ENCODE results near the gene MTCL1. TPM values are rescaled to one million over a fixed set of nuclear protein-coding genes. Genes with fewer than 3 reads are reported as not detected.

The MTCL1 gene
- total and polyA plus RNA-seq, 10 of the 15 experiments (the other 5 are each of a cell fraction or from before 2014, with no cell fraction given) = 0.03 to 0.36 (median 0.13) TPM; not detected in 4

DNA sequence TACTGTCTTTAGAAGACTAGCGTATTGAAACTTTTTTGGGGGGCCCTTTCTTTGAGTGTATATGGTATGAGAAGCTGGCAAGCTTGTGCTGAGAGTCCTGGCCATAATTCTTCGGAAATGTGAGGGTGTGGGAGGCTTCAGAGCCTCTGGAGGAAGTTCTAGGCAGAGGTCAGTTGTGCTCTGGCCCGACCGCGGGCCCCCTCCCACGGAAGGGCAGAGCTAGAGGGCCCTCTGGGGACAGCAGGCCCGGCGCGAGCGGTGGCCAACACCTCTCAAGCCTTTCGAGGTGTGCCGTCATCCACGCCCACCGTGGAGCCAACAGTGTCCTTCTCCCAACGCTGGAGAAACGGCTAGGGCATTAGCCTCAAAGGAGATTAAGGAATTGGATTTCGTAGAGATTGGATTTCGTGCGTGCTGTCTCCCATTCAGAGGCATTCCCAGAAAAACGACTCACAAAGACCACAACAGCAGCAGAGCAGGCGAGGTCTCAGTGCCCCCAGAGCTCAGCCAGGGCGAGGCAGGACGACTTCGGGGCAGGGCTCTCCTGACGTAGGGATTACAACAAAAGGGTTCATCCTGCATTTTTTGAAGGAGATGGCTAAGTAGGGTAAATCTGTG, 2.2 kb upstream of the MTCL1 start:
- POLR2A ChIA-PET = no interaction called here
- Histone ChIP-seq H3K27me3 (replicated peaks in 1 of 2; ENCODE audit: control insufficient read depth in 2 of 2, insufficient read depth in 2 of 2, low read length in 1 of 2) (peaks cover 14 to 34% of the 10 kb centered on the region in 2 experiments), H3K4me3 (no peak overlapping the region), H3K79me2 (ENCODE audit: control insufficient read depth, insufficient read depth, low read length) (no peaks in the 10 kb centered on the region), H2AFZ (ENCODE audit: control insufficient read depth, low read depth, low read length) (no peak overlapping the region), H3K4me2 (ENCODE audit: control insufficient read depth, insufficient read depth) (no peak overlapping the region), H3K27ac (ENCODE audit: control insufficient read depth, insufficient read depth) (no peak overlapping the region), H3K9ac (ENCODE audit: control insufficient read depth, insufficient read depth, low read length) (no peak overlapping the region), H4K20me1 (ENCODE audit: control insufficient read depth, insufficient read depth) (no peaks in the 10 kb centered on the region), H3K9me3 (replicated peaks; ENCODE audit: control insufficient read depth, insufficient read depth, low read length) (no peaks in the 10 kb centered on the region), H3K36me3 (ENCODE audit: control insufficient read depth in 2 of 2, insufficient read depth in 2 of 2, low read length in 1 of 2) (no peaks in the 10 kb centered on the region), H3K4me1 (ENCODE audit: control insufficient read depth, insufficient read depth, low read length) (peaks cover 7% of the 10 kb centered on the region)
- RAD21 ChIA-PET (ENCODE audit: unreplicated experiment) = no interaction called here
- in situ Hi-C loops (cut with MboI) (loop anchor here (5.0 to 10.0 kb wide), 2 partner anchors 284 to 442 kb away; no protein-coding TSS in a partner anchor), intact Hi-C loops (cut with micrococcal nuclease; ENCODE audit: unreplicated experiment) (no loop called here)
- SMC1A ChIA-PET (ENCODE audit: uncharacterized antibody, unreplicated experiment) = no interaction called here
- TF ChIP-seq, protein P1, sequence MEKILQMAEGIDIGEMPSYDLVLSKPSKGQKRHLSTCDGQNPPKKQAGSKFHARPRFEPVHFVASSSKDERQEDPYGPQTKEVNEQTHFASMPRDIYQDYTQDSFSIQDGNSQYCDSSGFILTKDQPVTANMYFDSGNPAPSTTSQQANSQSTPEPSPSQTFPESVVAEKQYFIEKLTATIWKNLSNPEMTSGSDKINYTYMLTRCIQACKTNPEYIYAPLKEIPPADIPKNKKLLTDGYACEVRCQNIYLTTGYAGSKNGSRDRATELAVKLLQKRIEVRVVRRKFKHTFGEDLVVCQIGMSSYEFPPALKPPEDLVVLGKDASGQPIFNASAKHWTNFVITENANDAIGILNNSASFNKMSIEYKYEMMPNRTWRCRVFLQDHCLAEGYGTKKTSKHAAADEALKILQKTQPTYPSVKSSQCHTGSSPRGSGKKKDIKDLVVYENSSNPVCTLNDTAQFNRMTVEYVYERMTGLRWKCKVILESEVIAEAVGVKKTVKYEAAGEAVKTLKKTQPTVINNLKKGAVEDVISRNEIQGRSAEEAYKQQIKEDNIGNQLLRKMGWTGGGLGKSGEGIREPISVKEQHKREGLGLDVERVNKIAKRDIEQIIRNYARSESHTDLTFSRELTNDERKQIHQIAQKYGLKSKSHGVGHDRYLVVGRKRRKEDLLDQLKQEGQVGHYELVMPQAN (conservative IDR thresholded peaks at IDR 0.05) = no peak
- TF ChIP-seq, protein P2, sequence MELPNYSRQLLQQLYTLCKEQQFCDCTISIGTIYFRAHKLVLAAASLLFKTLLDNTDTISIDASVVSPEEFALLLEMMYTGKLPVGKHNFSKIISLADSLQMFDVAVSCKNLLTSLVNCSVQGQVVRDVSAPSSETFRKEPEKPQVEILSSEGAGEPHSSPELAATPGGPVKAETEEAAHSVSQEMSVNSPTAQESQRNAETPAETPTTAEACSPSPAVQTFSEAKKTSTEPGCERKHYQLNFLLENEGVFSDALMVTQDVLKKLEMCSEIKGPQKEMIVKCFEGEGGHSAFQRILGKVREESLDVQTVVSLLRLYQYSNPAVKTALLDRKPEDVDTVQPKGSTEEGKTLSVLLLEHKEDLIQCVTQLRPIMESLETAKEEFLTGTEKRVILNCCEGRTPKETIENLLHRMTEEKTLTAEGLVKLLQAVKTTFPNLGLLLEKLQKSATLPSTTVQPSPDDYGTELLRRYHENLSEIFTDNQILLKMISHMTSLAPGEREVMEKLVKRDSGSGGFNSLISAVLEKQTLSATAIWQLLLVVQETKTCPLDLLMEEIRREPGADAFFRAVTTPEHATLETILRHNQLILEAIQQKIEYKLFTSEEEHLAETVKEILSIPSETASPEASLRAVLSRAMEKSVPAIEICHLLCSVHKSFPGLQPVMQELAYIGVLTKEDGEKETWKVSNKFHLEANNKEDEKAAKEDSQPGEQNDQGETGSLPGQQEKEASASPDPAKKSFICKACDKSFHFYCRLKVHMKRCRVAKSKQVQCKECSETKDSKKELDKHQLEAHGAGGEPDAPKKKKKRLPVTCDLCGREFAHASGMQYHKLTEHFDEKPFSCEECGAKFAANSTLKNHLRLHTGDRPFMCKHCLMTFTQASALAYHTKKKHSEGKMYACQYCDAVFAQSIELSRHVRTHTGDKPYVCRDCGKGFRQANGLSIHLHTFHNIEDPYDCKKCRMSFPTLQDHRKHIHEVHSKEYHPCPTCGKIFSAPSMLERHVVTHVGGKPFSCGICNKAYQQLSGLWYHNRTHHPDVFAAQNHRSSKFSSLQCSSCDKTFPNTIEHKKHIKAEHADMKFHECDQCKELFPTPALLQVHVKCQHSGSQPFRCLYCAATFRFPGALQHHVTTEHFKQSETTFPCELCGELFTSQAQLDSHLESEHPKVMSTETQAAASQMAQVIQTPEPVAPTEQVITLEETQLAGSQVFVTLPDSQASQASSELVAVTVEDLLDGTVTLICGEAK (IDR thresholded peaks at IDR 0.05; ENCODE audit: borderline replicate concordance) = no peak
- TF ChIP-seq MYC (IDR thresholded peaks at IDR 0.05; ENCODE audit: insufficient read depth, insufficient read length, insufficient replicate concordance, low read length, severe bottlenecking) = no peak
- no peak for TF ChIP-seq RB1 (IDR thresholded peaks at IDR 0.05; ENCODE audit: borderline replicate concordance)
- no peak for TF ChIP-seq PML (IDR thresholded peaks at IDR 0.05; ENCODE audit: low read length)
- no peak for TF ChIP-seq RCOR1 (conservative IDR thresholded peaks at IDR 0.05; ENCODE audit: low read depth, low read length)
- TF ChIP-seq, protein P3, sequence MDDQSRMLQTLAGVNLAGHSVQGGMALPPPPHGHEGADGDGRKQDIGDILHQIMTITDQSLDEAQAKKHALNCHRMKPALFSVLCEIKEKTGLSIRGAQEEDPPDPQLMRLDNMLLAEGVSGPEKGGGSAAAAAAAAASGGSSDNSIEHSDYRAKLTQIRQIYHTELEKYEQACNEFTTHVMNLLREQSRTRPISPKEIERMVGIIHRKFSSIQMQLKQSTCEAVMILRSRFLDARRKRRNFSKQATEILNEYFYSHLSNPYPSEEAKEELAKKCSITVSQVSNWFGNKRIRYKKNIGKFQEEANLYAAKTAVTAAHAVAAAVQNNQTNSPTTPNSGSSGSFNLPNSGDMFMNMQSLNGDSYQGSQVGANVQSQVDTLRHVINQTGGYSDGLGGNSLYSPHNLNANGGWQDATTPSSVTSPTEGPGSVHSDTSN (IDR thresholded peaks at IDR 0.05; ENCODE audit: insufficient replicate concordance, low read depth, low read length) = no peak
- TF ChIP-seq WRNIP1 (IDR thresholded peaks at IDR 0.05; ENCODE audit: borderline replicate concordance, low read depth, low read length) = no peak
- no peak for TF ChIP-seq NFXL1 (IDR thresholded peaks at IDR 0.05; ENCODE audit: borderline replicate concordance)
- no peak for TF ChIP-seq BRCA1 (IDR thresholded peaks at IDR 0.05; ENCODE audit: low read depth, low read length)
- TF ChIP-seq NFYA (IDR thresholded peaks at IDR 0.05; ENCODE audit: borderline replicate concordance, low read depth, low read length) = no peak
- no peak for TF ChIP-seq SIX5 (IDR thresholded peaks at IDR 0.05; ENCODE audit: low read depth, low read length, severe bottlenecking)
- TF ChIP-seq NFIC (IDR thresholded peaks at IDR 0.05; ENCODE audit: low read depth, low read length) = no peak
- TF ChIP-seq, protein P4, sequence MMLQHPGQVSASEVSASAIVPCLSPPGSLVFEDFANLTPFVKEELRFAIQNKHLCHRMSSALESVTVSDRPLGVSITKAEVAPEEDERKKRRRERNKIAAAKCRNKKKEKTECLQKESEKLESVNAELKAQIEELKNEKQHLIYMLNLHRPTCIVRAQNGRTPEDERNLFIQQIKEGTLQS (IDR thresholded peaks at IDR 0.05; ENCODE audit: borderline replicate concordance, extremely low read depth, low read depth, low read length) = no peak
- no peak for TF ChIP-seq MTA2 (IDR thresholded peaks at IDR 0.05; ENCODE audit: low read depth)
- TF ChIP-seq TARDBP (IDR thresholded peaks at IDR 0.05; ENCODE audit: borderline replicate concordance) = no peak
- TF ChIP-seq RELA (IDR thresholded peaks at IDR 0.05; ENCODE audit: borderline replicate concordance, partially characterized antibody) = no peak
- CTCF ChIA-PET = interaction anchor here (1.2 kb wide), 1 partner anchor 281 kb away, joined by 3 read pairs; no protein-coding TSS in a partner anchor
- DNase-seq (ENCODE audit: low read depth, low spot score) (no peak), ATAC-seq (no peak), FAIRE-seq (no peak)
- WGBS (ENCODE audit: insufficient coverage, insufficient replicate concordance, low lambda C conversion rate, missing lambda C conversion rate) = 28% methylated on average over 25 of the region's 25 CpGs
- no TSS peak for BruUV-seq (replicated peaks)

Measured in GM12878 (cell line).